ENCODE data around the gene DNAJC5.
A peak's percentile ranks its signal among the peaks of the same experiment; 100 is the strongest.

The DNAJC5 gene

GRCh38 chr20:63980806-63981728 lies 86.1 kb downstream of the DNAJC5 start, which contains the start of gene PRPF6:
Gene PRPF6, plus strand, starts transcription at chr20:63981132. Its CDS starts 114 bp downstream, at chr20:63981246.
- DNase-seq (ENCODE audit: low read depth) = peak; percentile 94

- no peak for DNase-seq (ENCODE audit: low read depth)
These were observed 88.0 kb downstream of the DNAJC5 start for GRCh38 chr20:63982937-63983336.

All from activated T-cell treated with anti-CD3 and anti-CD28 coated beads for 1 hour (primary cell).